Measurements from ENCODE around the gene NDUFA11. TPM values are rescaled to one million over a fixed set of nuclear protein-coding genes. Genes with fewer than 3 reads are reported as not detected.

NDUFA11 gene
- total and polyA plus RNA-seq, 4 experiments from 2014 or later: 139 to 388 (median 241) TPM

GRCh38 chr19:5911366-5911765, 7.8 kb upstream of the NDUFA11 start:
- no peaks in the 10 kb centered on the region for H3K9me3 ChIP-seq (ENCODE audit: control insufficient read depth in 1 of 2, low read length in 2 of 2)
- Mint-ChIP-seq H3K4me3 (no peak overlapping the region), H3K9me3 (peaks cover 0 to 4% (median 0%) of the 10 kb centered on the region in 8 donors), H3K4me1 (peaks cover 6 to 14% (median 9%) of the 10 kb centered on the region in 4 donors), H3K27me3 (no peaks in the 10 kb centered on the region), H3K36me3 (peaks cover 8 to 23% of the 10 kb centered on the region in 2 donors), H3K27ac (no peak overlapping the region)
- H3K4me3 ChIP-seq (ENCODE audit: low read length in 2 of 2): no peak overlapping the region
- no peak for DNase-seq
- CTCF ChIA-PET (ENCODE audit: partially characterized antibody): no interaction called here
- peaks cover 13% of the 10 kb centered on the region for H3K36me3 ChIP-seq (ENCODE audit: insufficient read depth, low read length)
- no peaks in the 10 kb centered on the region for H3K27me3 ChIP-seq (ENCODE audit: insufficient read depth, low read length)
- POLR2A ChIA-PET (ENCODE audit: partially characterized antibody): no interaction called here
- H3K4me1 ChIP-seq (ENCODE audit: insufficient read depth, low read length): peaks cover 3% of the 10 kb centered on the region
- intact Hi-C loops (cut with micrococcal nuclease): no loop called here
- H3K27ac ChIP-seq (ENCODE audit: low read depth, low read length): no peak overlapping the region

GRCh38 chr19:5910638-5910907, 7.0 kb upstream of the NDUFA11 start:
- Mint-ChIP-seq H3K36me3 (peaks cover 7 to 17% of the 10 kb centered on the region in 2 donors), H3K27me3 (no peaks in the 10 kb centered on the region), H3K27ac (no peak overlapping the region), H3K4me3 (no peak overlapping the region), H3K4me1 (peaks cover 7 to 19% (median 13%) of the 10 kb centered on the region in 4 donors), H3K9me3 (peaks cover 0 to 4% (median 0%) of the 10 kb centered on the region in 8 donors)
- CTCF ChIA-PET (ENCODE audit: partially characterized antibody): no interaction called here
- H3K9me3 ChIP-seq (ENCODE audit: control insufficient read depth in 1 of 2, low read length in 2 of 2): no peaks in the 10 kb centered on the region
- H3K36me3 ChIP-seq (ENCODE audit: insufficient read depth, low read length): peaks cover 6% of the 10 kb centered on the region
- POLR2A ChIA-PET (ENCODE audit: partially characterized antibody): no interaction called here
- no peak for DNase-seq
- H3K4me3 ChIP-seq (ENCODE audit: low read length in 2 of 2): no peak overlapping the region
- intact Hi-C loops (cut with micrococcal nuclease): no loop called here
- H3K27me3 ChIP-seq (ENCODE audit: insufficient read depth, low read length): no peaks in the 10 kb centered on the region
- H3K4me1 ChIP-seq (ENCODE audit: insufficient read depth, low read length): peaks cover 11% of the 10 kb centered on the region
- no peak overlapping the region for H3K27ac ChIP-seq (ENCODE audit: low read depth, low read length)

- no peaks in the 10 kb centered on the region for H3K27me3 Mint-ChIP-seq
- H3K4me3 Mint-ChIP-seq: no peak overlapping the region
- Histone ChIP-seq H3K27me3 (ENCODE audit: insufficient read depth, low read length) (no peaks in the 10 kb centered on the region), H3K27ac (ENCODE audit: low read depth, low read length) (no peak overlapping the region), H3K36me3 (ENCODE audit: insufficient read depth, low read length) (peaks cover 6% of the 10 kb centered on the region), H3K4me1 (ENCODE audit: insufficient read depth, low read length) (peaks cover 17% of the 10 kb centered on the region), H3K9me3 (ENCODE audit: control insufficient read depth in 1 of 2, low read length in 2 of 2) (no peaks in the 10 kb centered on the region), H3K4me3 (ENCODE audit: low read length in 2 of 2) (no peak overlapping the region)
- ChIA-PET POLR2A (ENCODE audit: partially characterized antibody) (interaction anchor here (0.9 kb wide), 1 partner anchor 29 kb away, joined by 3 read pairs; no protein-coding TSS in a partner anchor), CTCF (ENCODE audit: partially characterized antibody) (no interaction called here)
- no peak overlapping the region for H3K27ac Mint-ChIP-seq
- DNase-seq: no peak
- peaks cover 7 to 22% of the 10 kb centered on the region in 2 donors for H3K36me3 Mint-ChIP-seq
- peaks cover 0 to 1% (median 0%) of the 10 kb centered on the region in 8 donors for H3K9me3 Mint-ChIP-seq
- peaks cover 7 to 29% (median 17%) of the 10 kb centered on the region in 4 donors for H3K4me1 Mint-ChIP-seq
- intact Hi-C loops (cut with micrococcal nuclease): loop anchor here (10.0 kb wide), 1 partner anchor 1626 kb away; the partner anchor contains the start of gene PNPLA6
Measured at GRCh38 chr19:5908773-5909442, 5.3 kb upstream of the NDUFA11 start.

DNA sequence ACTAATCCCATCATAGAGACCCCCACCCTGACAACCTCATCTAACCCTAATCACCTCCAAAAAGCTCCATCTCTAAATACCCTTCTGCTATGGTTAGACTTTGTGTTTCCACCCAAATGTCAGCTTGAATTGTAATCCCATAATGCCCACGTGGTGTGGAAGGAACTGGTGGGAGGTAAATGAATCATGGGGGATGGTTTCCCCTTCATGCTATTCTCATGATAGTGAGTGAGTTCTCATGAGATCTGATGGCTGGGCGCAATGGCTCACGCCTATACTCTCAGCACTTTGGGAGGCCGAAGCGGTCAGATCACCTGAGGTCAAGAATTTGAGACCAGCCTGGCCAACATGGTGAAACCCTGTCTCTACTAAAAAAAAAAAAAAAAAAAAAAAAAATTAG, 3.7 kb upstream of the NDUFA11 start:
- DNase-seq: no peak

GRCh38 chr19:5905114-5905778, 1.7 kb upstream of the NDUFA11 start:
- H3K27me3 ChIP-seq (ENCODE audit: insufficient read depth, low read length): no peaks in the 10 kb centered on the region
- Mint-ChIP-seq H3K36me3 (peaks cover 8 to 36% of the 10 kb centered on the region in 2 donors), H3K4me1 (peaks cover 14 to 53% (median 33%) of the 10 kb centered on the region in 4 donors), H3K27me3 (no peaks in the 10 kb centered on the region), H3K9me3 (peaks cover 0 to 4% (median 0%) of the 10 kb centered on the region in 8 donors), H3K4me3 (peak overlapping the region; percentile 81 to 97 (median 94)), H3K27ac (peak overlapping the region; percentile 70 to 95 (median 83))
- intact Hi-C loops (cut with micrococcal nuclease): loop anchor here (2.0 to 10.0 kb wide), 3 partner anchors 206 to 1630 kb away; partner anchors contain the start of genes ALKBH7, PNPLA6 and RFX2
- H3K36me3 ChIP-seq (ENCODE audit: insufficient read depth, low read length): peaks cover 5% of the 10 kb centered on the region
- peaks cover 33% of the 10 kb centered on the region for H3K4me1 ChIP-seq (ENCODE audit: insufficient read depth, low read length)
- ChIA-PET POLR2A (ENCODE audit: partially characterized antibody) (interaction anchor here (0.6 to 3.9 kb wide), 13 partner anchors 9 to 114 kb away, joined by 3 to 72 read pairs (median 9); partner anchors contain the start of genes CAPS, DUS3L and RANBP3), CTCF (ENCODE audit: partially characterized antibody) (interaction anchor here (3.3 kb wide), 1 partner anchor 63 kb away, joined by 14 read pairs; no protein-coding TSS in a partner anchor)
- peak overlapping the region; percentile 65 to 97 for H3K4me3 ChIP-seq (ENCODE audit: low read length in 2 of 2)
- DNase-seq: no peak
- H3K9me3 ChIP-seq (ENCODE audit: control insufficient read depth in 1 of 2, low read length in 2 of 2): no peaks in the 10 kb centered on the region
- peak overlapping the region; percentile 69 for H3K27ac ChIP-seq (ENCODE audit: low read depth, low read length)

More for the DNA sequence above, 3.7 kb upstream of the NDUFA11 start:
- CTCF ChIA-PET (ENCODE audit: partially characterized antibody): interaction anchor here (1.4 kb wide), 1 partner anchor 54 kb away, joined by 3 read pairs; no protein-coding TSS in a partner anchor
- H3K4me1 Mint-ChIP-seq: peaks cover 10 to 41% (median 25%) of the 10 kb centered on the region in 4 donors
- POLR2A ChIA-PET (ENCODE audit: partially characterized antibody): no interaction called here
- H3K9me3 ChIP-seq (ENCODE audit: control insufficient read depth in 1 of 2, low read length in 2 of 2): no peaks in the 10 kb centered on the region
- no peak overlapping the region for H3K27ac ChIP-seq (ENCODE audit: low read depth, low read length)
- H3K27me3 Mint-ChIP-seq: no peaks in the 10 kb centered on the region
- no peak overlapping the region for H3K4me3 ChIP-seq (ENCODE audit: low read length in 2 of 2)
- H3K4me3 Mint-ChIP-seq: peak overlapping the region in 4 of 8 donors; percentile 26 to 57 (median 46)
- peak overlapping the region in 4 of 7 donors; percentile 27 to 69 (median 34) for H3K27ac Mint-ChIP-seq
- peaks cover 0 to 4% (median 0%) of the 10 kb centered on the region in 8 donors for H3K9me3 Mint-ChIP-seq
- peaks cover 6% of the 10 kb centered on the region for H3K36me3 ChIP-seq (ENCODE audit: insufficient read depth, low read length)
- intact Hi-C loops (cut with micrococcal nuclease): loop anchor here (10.0 kb wide), 1 partner anchor 1628 kb away; the partner anchor contains the start of gene PNPLA6
- H3K27me3 ChIP-seq (ENCODE audit: insufficient read depth, low read length): no peaks in the 10 kb centered on the region
- peaks cover 7 to 30% of the 10 kb centered on the region in 2 donors for H3K36me3 Mint-ChIP-seq
- peaks cover 27% of the 10 kb centered on the region for H3K4me1 ChIP-seq (ENCODE audit: insufficient read depth, low read length)

- Mint-ChIP-seq H3K4me3 (peak within 1 kb of the TSS; percentile 91 to 97 (median 95)), H3K4me1 (peaks cover 14 to 57% (median 35%) of the 10 kb centered on the region in 4 donors), H3K9me3 (peaks cover 0 to 2% (median 0%) of the 10 kb centered on the region in 8 donors), H3K27me3 (no peaks in the 10 kb centered on the region), H3K36me3 (peaks cover 7 to 33% of the 10 kb centered on the region in 2 donors), H3K27ac (peak within 1 kb of the TSS; percentile 95 to 100 (median 100))
- Histone ChIP-seq H3K27ac (ENCODE audit: low read depth, low read length) (peak within 1 kb of the TSS; percentile 95), H3K27me3 (ENCODE audit: insufficient read depth, low read length) (no peaks in the 10 kb centered on the region), H3K36me3 (ENCODE audit: insufficient read depth, low read length) (no peaks in the 10 kb centered on the region), H3K4me3 (ENCODE audit: low read length in 2 of 2) (peak within 1 kb of the TSS; percentile 97), H3K4me1 (ENCODE audit: insufficient read depth, low read length) (peaks cover 37% of the 10 kb centered on the region), H3K9me3 (ENCODE audit: control insufficient read depth in 1 of 2, low read length in 2 of 2) (no peaks in the 10 kb centered on the region)
- peak; percentile 100 for DNase-seq
- ChIA-PET POLR2A (ENCODE audit: partially characterized antibody) (interaction anchor here (0.6 to 3.9 kb wide), 30 partner anchors 10 to 936 kb away, joined by 3 to 72 read pairs (median 5); partner anchors contain the start of genes CAPS, CATSPERD, DUS3L and KDM4B), CTCF (ENCODE audit: partially characterized antibody) (interaction anchor here (1.0 to 3.3 kb wide), 8 partner anchors 43 to 218 kb away, joined by 3 to 16 read pairs (median 6); no protein-coding TSS in a partner anchor)
- intact Hi-C loops (cut with micrococcal nuclease): loop anchor here (1.0 to 10.0 kb wide), 11 partner anchors 58 to 1630 kb away; partner anchors contain the start of genes ALKBH7, CATSPERD, LONP1 and MICOS13
Measured at GRCh38 chr19:5904352-5905113, 943 bp upstream of the NDUFA11 start, which contains the start of gene VMAC. Gene VMAC, plus strand, starts transcription at chr19:5904872. Its CDS starts 19 bp downstream, at chr19:5904891.

Measured in CD4-positive, alpha-beta memory T cell (primary cell).